ENCODE results near the gene PARD3. TPM values are rescaled to one million over a fixed set of nuclear protein-coding genes. Genes with fewer than 3 reads are reported as not detected.

The PARD3 gene
- total RNA-seq, 1 donor from 2014 or later, result 37.2 TPM

DNA sequence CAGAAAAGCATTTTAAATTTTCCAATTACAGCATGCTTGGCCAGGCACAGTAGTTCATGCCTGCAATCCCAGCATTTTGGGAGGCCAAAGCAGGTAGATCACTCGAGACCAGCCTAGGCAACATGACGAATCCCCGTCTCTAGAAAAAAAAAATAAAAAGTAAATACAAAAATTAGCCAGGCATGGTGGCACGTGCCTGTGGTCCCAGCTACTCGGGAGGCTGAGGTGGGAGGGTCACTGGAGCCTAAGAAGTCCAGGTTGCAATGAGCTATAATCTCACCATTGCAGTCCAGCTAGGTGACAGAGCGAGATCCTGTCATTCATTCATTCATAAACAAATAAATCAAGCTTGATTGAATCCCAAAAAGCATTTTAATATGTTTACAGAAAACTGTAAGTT, 234.9 kb downstream of the PARD3 start:
- peaks cover 47% of the 10 kb centered on the region for H3K4me1 Mint-ChIP-seq (ENCODE audit: unreplicated experiment)
- peak overlapping the region; percentile 82 for H3K27ac Mint-ChIP-seq (ENCODE audit: unreplicated experiment)
- TF ChIP-seq, protein P1, sequence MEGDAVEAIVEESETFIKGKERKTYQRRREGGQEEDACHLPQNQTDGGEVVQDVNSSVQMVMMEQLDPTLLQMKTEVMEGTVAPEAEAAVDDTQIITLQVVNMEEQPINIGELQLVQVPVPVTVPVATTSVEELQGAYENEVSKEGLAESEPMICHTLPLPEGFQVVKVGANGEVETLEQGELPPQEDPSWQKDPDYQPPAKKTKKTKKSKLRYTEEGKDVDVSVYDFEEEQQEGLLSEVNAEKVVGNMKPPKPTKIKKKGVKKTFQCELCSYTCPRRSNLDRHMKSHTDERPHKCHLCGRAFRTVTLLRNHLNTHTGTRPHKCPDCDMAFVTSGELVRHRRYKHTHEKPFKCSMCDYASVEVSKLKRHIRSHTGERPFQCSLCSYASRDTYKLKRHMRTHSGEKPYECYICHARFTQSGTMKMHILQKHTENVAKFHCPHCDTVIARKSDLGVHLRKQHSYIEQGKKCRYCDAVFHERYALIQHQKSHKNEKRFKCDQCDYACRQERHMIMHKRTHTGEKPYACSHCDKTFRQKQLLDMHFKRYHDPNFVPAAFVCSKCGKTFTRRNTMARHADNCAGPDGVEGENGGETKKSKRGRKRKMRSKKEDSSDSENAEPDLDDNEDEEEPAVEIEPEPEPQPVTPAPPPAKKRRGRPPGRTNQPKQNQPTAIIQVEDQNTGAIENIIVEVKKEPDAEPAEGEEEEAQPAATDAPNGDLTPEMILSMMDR (IDR thresholded peaks at IDR 0.05), result no peak
- H3K27me3 Mint-ChIP-seq (ENCODE audit: unreplicated experiment), result no peaks in the 10 kb centered on the region
- H3K36me3 Mint-ChIP-seq (ENCODE audit: unreplicated experiment), result no peaks in the 10 kb centered on the region
- no peak overlapping the region for H3K4me3 Mint-ChIP-seq (ENCODE audit: unreplicated experiment)
- H3K9me3 Mint-ChIP-seq (ENCODE audit: unreplicated experiment), result no peaks in the 10 kb centered on the region
- no peak for DNase-seq (ENCODE audit: extremely low spot score, unreplicated experiment)

- no peaks in the 10 kb centered on the region for H3K9me3 Mint-ChIP-seq (ENCODE audit: unreplicated experiment)
- H3K27ac Mint-ChIP-seq (ENCODE audit: unreplicated experiment), result no peak overlapping the region
- TF ChIP-seq, protein P1 (IDR thresholded peaks at IDR 0.05), result no peak
- no peaks in the 10 kb centered on the region for H3K36me3 Mint-ChIP-seq (ENCODE audit: unreplicated experiment)
- no peaks in the 10 kb centered on the region for H3K27me3 Mint-ChIP-seq (ENCODE audit: unreplicated experiment)
- DNase-seq (ENCODE audit: extremely low spot score, unreplicated experiment), result no peak
- peaks cover 33% of the 10 kb centered on the region for H3K4me1 Mint-ChIP-seq (ENCODE audit: unreplicated experiment)
- H3K4me3 Mint-ChIP-seq (ENCODE audit: unreplicated experiment), result no peak overlapping the region
These were observed 236.6 kb downstream of the PARD3 start for GRCh38 chr10:34578468-34578867.

DNA sequence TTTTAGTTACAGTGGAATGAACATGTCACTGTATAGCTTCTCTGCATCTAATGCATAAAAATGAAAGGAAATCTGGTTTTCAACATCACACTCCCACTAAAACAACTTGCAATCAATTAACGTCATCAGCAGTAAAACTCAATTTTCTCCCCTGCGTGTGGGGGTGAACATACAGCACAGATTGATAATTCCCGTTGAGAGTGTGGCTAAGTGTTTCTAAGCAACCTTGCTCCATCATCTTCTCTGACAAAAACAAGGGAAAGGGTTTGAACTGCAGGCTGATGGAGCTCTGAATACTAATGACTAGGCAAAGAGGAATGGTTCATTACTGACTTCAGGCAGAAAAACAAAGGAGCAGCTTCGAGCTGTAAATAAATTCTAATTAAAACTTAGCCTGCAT, 238.3 kb downstream of the PARD3 start:
- H3K27me3 Mint-ChIP-seq (ENCODE audit: unreplicated experiment), result no peaks in the 10 kb centered on the region
- peaks cover 19% of the 10 kb centered on the region for H3K4me1 Mint-ChIP-seq (ENCODE audit: unreplicated experiment)
- H3K4me3 Mint-ChIP-seq (ENCODE audit: unreplicated experiment), result no peak overlapping the region
- no peaks in the 10 kb centered on the region for H3K36me3 Mint-ChIP-seq (ENCODE audit: unreplicated experiment)
- no peaks in the 10 kb centered on the region for H3K9me3 Mint-ChIP-seq (ENCODE audit: unreplicated experiment)
- H3K27ac Mint-ChIP-seq (ENCODE audit: unreplicated experiment), result no peak overlapping the region
- TF ChIP-seq, protein P1 (IDR thresholded peaks at IDR 0.05), result no peak
- DNase-seq (ENCODE audit: extremely low spot score, unreplicated experiment), result no peak

DNA sequence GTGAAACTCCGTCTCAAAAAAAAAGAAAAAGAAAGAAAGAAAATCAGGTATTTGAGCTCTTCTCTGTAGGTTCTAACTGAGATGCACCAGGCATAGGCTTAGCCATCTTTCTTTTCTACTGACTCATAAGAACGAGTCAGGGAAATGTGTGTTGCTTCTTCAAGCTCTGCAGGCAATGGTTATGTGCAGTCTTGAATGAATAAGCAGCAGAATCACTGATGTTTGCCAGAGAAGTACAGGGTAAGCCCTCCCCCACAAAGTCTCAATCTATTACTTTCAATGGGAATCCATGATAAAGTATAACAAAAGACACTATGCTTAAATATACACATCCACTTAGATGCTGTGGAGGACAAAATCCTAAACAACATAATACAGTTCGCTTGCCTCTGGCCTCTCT, 239.2 kb downstream of the PARD3 start:
- no peak for DNase-seq (ENCODE audit: extremely low spot score, unreplicated experiment)
- H3K27ac Mint-ChIP-seq (ENCODE audit: unreplicated experiment), result no peak overlapping the region
- H3K4me1 Mint-ChIP-seq (ENCODE audit: unreplicated experiment), result peaks cover 17% of the 10 kb centered on the region
- no peaks in the 10 kb centered on the region for H3K27me3 Mint-ChIP-seq (ENCODE audit: unreplicated experiment)
- H3K4me3 Mint-ChIP-seq (ENCODE audit: unreplicated experiment), result no peak overlapping the region
- TF ChIP-seq, protein P1 (IDR thresholded peaks at IDR 0.05), result no peak
- H3K9me3 Mint-ChIP-seq (ENCODE audit: unreplicated experiment), result no peaks in the 10 kb centered on the region
- no peaks in the 10 kb centered on the region for H3K36me3 Mint-ChIP-seq (ENCODE audit: unreplicated experiment)

DNA sequence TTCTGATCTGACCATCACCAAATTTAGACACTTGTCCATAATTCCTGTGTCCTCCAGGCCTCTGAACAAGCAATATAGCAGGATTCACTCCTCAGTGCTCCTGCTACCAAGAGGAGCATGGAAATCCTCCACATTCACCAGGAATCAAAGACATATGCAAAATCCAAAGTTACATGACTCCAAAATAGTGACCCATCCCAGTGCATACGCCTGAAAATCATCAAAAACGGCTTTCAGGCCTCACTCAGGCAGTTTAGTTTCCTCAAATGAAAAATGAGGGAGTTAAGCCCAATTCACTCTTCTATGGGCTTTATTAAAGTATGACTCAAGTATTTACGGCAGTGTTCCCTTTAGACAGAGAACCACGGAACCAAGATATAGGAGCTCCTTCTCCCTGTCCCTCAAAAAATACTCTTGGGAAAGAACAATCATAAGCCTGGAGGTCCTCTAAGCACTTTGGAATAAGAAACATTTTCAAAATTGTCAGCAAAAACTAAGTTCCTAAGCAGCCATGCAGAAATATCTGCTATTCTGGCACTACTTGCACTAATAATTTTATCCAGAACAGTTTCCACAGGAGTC, 240.7 kb downstream of the PARD3 start:
- TF ChIP-seq, protein P1 (IDR thresholded peaks at IDR 0.05), result no peak
- DNase-seq (ENCODE audit: extremely low spot score, unreplicated experiment), result no peak
- Mint-ChIP-seq H3K27me3 (ENCODE audit: unreplicated experiment) (no peaks in the 10 kb centered on the region), H3K4me1 (ENCODE audit: unreplicated experiment) (peaks cover 9% of the 10 kb centered on the region), H3K4me3 (ENCODE audit: unreplicated experiment) (no peak overlapping the region), H3K27ac (ENCODE audit: unreplicated experiment) (no peak overlapping the region), H3K36me3 (ENCODE audit: unreplicated experiment) (peaks cover 1% of the 10 kb centered on the region), H3K9me3 (ENCODE audit: unreplicated experiment) (no peaks in the 10 kb centered on the region)
